Measurements from ENCODE around the gene TNPO3.
A peak's percentile ranks its signal among the peaks of the same experiment; 100 is the strongest.

DNA sequence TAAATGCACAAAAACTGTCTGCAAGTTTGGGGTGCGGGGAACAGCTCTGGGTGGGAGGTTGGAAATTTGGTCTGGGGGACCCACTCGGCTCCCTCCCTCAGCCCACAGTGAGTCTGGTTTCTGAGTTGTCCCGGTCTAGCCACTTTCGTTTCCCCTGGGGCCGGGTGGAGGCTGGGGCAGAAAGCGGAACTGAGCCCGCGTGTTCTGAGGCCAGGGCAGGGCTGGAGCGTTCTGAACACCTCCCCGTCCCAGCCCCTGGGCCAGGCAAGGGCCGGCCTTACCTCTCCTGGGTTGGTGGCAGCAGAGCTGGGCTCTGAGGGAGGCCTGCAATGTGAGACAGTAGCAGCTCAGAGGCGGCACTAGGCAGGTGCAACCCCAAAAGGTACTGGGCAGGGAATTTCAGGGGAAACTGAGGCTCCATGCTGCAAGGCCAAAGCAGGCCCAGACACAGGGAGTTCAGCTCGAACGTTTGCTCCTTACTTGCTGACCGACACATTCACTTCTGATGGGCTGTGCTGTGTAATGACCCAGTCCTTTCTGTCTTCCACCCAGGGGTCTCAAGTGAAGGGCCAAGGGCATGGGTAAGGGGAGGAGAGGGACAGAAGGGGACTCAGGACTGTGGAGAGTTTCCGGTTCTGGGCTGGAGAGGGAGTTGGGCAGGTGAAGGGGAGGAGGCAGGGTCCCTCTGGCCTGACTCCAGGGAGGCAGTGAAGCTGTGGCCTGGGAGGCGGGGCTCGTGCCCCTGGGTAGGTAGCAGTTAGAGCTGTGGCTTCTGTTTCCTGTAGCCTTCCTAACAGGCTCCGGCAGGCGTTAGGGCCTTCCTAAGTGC, 114.2 kb downstream of the TNPO3 start:
- TF ChIP-seq SP1 (IDR thresholded peaks at IDR 0.05; ENCODE audit: low read depth, low read length) (peak; percentile 53), ZNF217 (IDR thresholded peaks at IDR 0.05) (no peak)
